ENCODE results near the gene CFL1.

- TF ChIP-seq CTCF (IDR thresholded peaks at IDR 0.05 in 4 of 5, conservative IDR thresholded peaks at IDR 0.05 in 1 of 5) (no peak), POLR2A (IDR thresholded peaks at IDR 0.05) (no peak)
These were observed 30.8 kb downstream of the CFL1 start for GRCh38 chr11:65826984-65827735.
